Transverse colon (tissue), 4 donors: Measurements from ENCODE around the gene PELI1. TPM values are rescaled to one million over a fixed set of nuclear protein-coding genes. Genes with fewer than 3 reads are reported as not detected.

Experiments used
- DNase-seq: peaks from one replicate; pipeline ENCODE4 v3.0.0-alpha.2; 2019
- H3K27ac ChIP-seq, 4 donors: fragments of 200-600 bp; sonication (generic); 2 replicates each; pipeline ENCODE4 v1.5.1; 2016 to 2018; ENCODE audit warnings: inconsistent platforms in 4 of 4
- H3K27me3 ChIP-seq: fragments of 200-600 bp; sonication (generic); 2 replicates; pipeline ENCODE4 v1.5.1; 2017; ENCODE audit warnings: inconsistent platforms
- H3K36me3 ChIP-seq, 4 donors: fragments of 200-600 bp; sonication (generic); 2 replicates each; pipeline ENCODE4 v1.5.1; 2017 to 2019; ENCODE audit warnings: inconsistent platforms in 4 of 4
- H3K4me1 ChIP-seq, 4 donors: fragments of 200-600 bp; sonication (generic); 2 replicates each; pipeline ENCODE4 v1.5.1; 2017 to 2020; ENCODE audit warnings: inconsistent platforms in 4 of 4
- H3K4me3 ChIP-seq, 4 donors: fragments of 200-600 bp; sonication (generic); 1 replicate in 1 of 4; 2 replicates in 3 of 4; pipeline versions ENCODE4 v1.5.1 to v1.6.1; 2017 to 2019; ENCODE audit warnings: inconsistent platforms in 4 of 4
- H3K9me3 ChIP-seq, 2 donors: fragments of 200-600 bp; sonication (generic); 2 replicates each; pipeline ENCODE4 v1.5.1; 2017 to 2019; ENCODE audit warnings: inconsistent platforms in 2 of 2
- CTCF ChIP-seq, 5 experiments: fragments of 200-600 bp in 3 of 5; fragments of 450-650 bp in 2 of 5; sonication (generic) in 3 of 5; IDR thresholded peaks; 1 replicate in 2 of 5; 2 replicates in 3 of 5; pipeline ENCODE4 v1.5.1; 2016 to 2017; ENCODE audit warnings: antibody characterized with exemption in 5 of 5, inconsistent platforms in 3 of 5, mild to moderate bottlenecking in 2 of 5, moderate library complexity in 1 of 5
- EP300 ChIP-seq: sonication (generic); formaldehyde crosslinking; IDR thresholded peaks from one replicate; pipeline ENCODE4 v1.6.1; 2017; ENCODE audit warnings: antibody characterized with exemption, low read depth
- POLR2A ChIP-seq: fragments of 450-650 bp; IDR thresholded peaks from one replicate; pipeline ENCODE4 v1.6.1; 2016; ENCODE audit warnings: antibody characterized with exemption, mild to moderate bottlenecking, moderate library complexity
- POLR2AphosphoS5 ChIP-seq, 3 donors: sonication (generic); formaldehyde crosslinking; IDR thresholded peaks; one replicate each; pipeline ENCODE4 v1.6.1; 2016; ENCODE audit warnings: antibody characterized with exemption in 3 of 3
- WGBS, 2 donors: methylation state at CpG; one replicate each; pipeline ENCODE4 v1.1.5; 2018; ENCODE audit warnings: low coverage in 1 of 2; 5-methylcytosine and 5-hydroxymethylcytosine counted together
- in situ Hi-C, 4 donors: fragments of 200-750 bp; cut with MboI; loops; one replicate each; pipeline versions ENCODE4 v1.15.0 to v1.15.1; 2017; ENCODE audit warnings: low sequenced_read_pairs in 3 of 4, low pct_ligation_motif_present in 1 of 4, low pct_unique_long_range_greater_than_20kb in 1 of 4
- intact Hi-C: fragments of 100-400 bp; cut with DNase I; formaldehyde crosslinking; loops from one replicate; pipeline ENCODE4 v1.15.1; 2023; ENCODE audit warnings: low total_unique reads
- total RNA-seq, 4 donors: library from RNA; depleted of rRNA; stranded (reverse); fragments of >200 nt; gene quantifications; one replicate each; pipeline ENCODE4 v1.1.0, GENCODE V29; 2016

Gene PELI1
- total RNA-seq, 4 donors from 2014 or later: 20.6 to 818 (median 41.3) TPM

- no peak overlapping the region for H3K27ac ChIP-seq
- DNase-seq: no peak
- intact Hi-C loops (loop anchor here (5.0 kb wide), 1 partner anchor 275 kb away; no protein-coding TSS in a partner anchor), in situ Hi-C loops (loop anchor here (5.0 to 25.0 kb wide), 6 partner anchors 260 to 835 kb away; no protein-coding TSS in a partner anchor)
- TF ChIP-seq POLR2AphosphoS5 (IDR thresholded peaks at IDR 0.05) (no peak), CTCF (IDR thresholded peaks at IDR 0.05) (no peak), EP300 (no peak), POLR2A (no peak)
- H3K27me3 ChIP-seq: no peaks in the 10 kb centered on the region
- no peak overlapping the region for H3K4me3 ChIP-seq
- WGBS, 2 donors: 94% methylated on average over 3 of the region's 3 CpGs
- no peaks in the 10 kb centered on the region for H3K9me3 ChIP-seq
- no peaks in the 10 kb centered on the region for H3K36me3 ChIP-seq
- H3K4me1 ChIP-seq: peaks cover 0 to 8% (median 3%) of the 10 kb centered on the region in 4 donors
Measured at GRCh38 chr2:64052463-64053241, 91.6 kb downstream of the PELI1 start.

- TF ChIP-seq CTCF (IDR thresholded peaks at IDR 0.05) (peak; percentile 79 to 93 (median 82)), POLR2AphosphoS5 (IDR thresholded peaks at IDR 0.05) (no peak)
- in situ Hi-C loops: loop anchor here (5.0 to 25.0 kb wide), 9 partner anchors 263 to 838 kb away; no protein-coding TSS in a partner anchor
- 14 to 17% methylated on average over 1 to 3 of the region's 3 CpGs for WGBS, 2 donors
Measured at GRCh38 chr2:64049633-64050220, 94.5 kb downstream of the PELI1 start.

GRCh38 chr2:64045938-64046337 lies 98.3 kb downstream of the PELI1 start:
- intact Hi-C loops (loop anchor here (10.0 kb wide), 1 partner anchor 459 kb away; no protein-coding TSS in a partner anchor), in situ Hi-C loops (loop anchor here (10.0 to 25.0 kb wide), 4 partner anchors 439 to 841 kb away; no protein-coding TSS in a partner anchor)
- no peak for TF ChIP-seq EP300
- TF ChIP-seq CTCF (IDR thresholded peaks at IDR 0.05): no peak
- no peak for TF ChIP-seq POLR2AphosphoS5 (IDR thresholded peaks at IDR 0.05)
- TF ChIP-seq POLR2A: no peak
- no peaks in the 10 kb centered on the region for H3K36me3 ChIP-seq
- DNase-seq: no peak
- no peak overlapping the region for H3K27ac ChIP-seq
- no peaks in the 10 kb centered on the region for H3K9me3 ChIP-seq
- WGBS, 2 donors: 97% methylated on average over 2 of the region's 2 CpGs; no CpG with 5 or more reads in 1 of the 2 donors
- peaks cover 0 to 8% (median 3%) of the 10 kb centered on the region in 4 donors for H3K4me1 ChIP-seq
- H3K4me3 ChIP-seq: no peak overlapping the region
- H3K27me3 ChIP-seq: no peaks in the 10 kb centered on the region

More at GRCh38 chr2:64049633-64050220, 94.5 kb downstream of the PELI1 start:
- no peaks in the 10 kb centered on the region for H3K9me3 ChIP-seq
- intact Hi-C loops: loop anchor here (5.0 to 10.0 kb wide), 2 partner anchors 278 to 455 kb away; no protein-coding TSS in a partner anchor
- no peaks in the 10 kb centered on the region for H3K27me3 ChIP-seq
- H3K4me3 ChIP-seq: no peak overlapping the region
- H3K27ac ChIP-seq: peak overlapping the region in 1 of 4 donors; percentile 36
- DNase-seq: peak; percentile 82
- H3K4me1 ChIP-seq: peaks cover 0 to 8% (median 3%) of the 10 kb centered on the region in 4 donors
- no peaks in the 10 kb centered on the region for H3K36me3 ChIP-seq

Other genes with a start within 250 kb of the PELI1 start
- gene VPS54, start 125.0 kb downstream of the PELI1 start, total RNA-seq: 10 to 100 TPM in 3 of 4 donors, 1 to 10 TPM in 1; 4.1 to 27.6 (median 18.6) TPM